GM12873 (cell line): Measurements from ENCODE around the gene FHIT.

Experiments
- TF ChIP-seq, protein P1 (sequence below): IDR thresholded peaks from 2 replicates; pipeline ENCODE4 v1.5.1; 2012; ENCODE audit warnings: low read depth, mild to moderate bottlenecking, moderate library complexity, low read length, control low read depth; ENCODE audit not compliant: insufficient read depth; ENCODE audit errors: missing control alignments

FHIT gene

DNA sequence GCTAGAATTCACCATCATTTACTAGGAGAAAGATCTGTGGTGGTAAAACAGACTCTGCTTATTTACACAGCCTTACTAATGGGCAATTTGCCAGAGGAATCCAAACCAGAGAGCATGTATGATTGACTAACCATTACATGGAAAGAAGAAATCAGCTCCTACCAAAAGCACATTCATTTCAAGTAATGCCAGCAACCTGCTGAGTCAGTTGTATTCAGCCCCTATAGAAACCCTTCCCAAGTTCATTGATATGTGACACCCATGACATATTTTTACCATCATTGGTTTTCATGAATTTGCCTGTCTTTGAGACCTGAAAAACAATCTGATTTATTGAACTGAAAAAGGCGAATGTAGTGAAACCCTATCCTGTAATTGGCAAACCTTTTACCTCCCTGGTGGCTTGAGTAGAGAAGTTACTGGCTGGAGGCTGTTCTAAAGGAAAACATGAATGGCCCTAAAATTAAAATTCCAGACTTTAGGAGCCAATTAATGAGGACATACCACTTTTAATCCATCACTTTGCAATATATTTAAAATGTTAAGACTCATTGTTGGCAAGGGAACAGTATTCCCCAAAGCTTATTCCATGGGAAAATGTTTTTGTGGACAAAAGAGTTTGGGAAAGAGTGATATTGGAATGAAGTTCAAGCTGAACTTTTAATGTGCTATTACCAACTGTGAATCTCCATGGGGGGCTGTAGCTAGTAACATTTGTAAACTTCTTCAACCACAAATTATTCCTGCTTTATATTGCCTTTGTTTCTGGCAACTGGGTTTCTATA is 542.9 kb downstream of the FHIT start:
- TF ChIP-seq, protein P1, sequence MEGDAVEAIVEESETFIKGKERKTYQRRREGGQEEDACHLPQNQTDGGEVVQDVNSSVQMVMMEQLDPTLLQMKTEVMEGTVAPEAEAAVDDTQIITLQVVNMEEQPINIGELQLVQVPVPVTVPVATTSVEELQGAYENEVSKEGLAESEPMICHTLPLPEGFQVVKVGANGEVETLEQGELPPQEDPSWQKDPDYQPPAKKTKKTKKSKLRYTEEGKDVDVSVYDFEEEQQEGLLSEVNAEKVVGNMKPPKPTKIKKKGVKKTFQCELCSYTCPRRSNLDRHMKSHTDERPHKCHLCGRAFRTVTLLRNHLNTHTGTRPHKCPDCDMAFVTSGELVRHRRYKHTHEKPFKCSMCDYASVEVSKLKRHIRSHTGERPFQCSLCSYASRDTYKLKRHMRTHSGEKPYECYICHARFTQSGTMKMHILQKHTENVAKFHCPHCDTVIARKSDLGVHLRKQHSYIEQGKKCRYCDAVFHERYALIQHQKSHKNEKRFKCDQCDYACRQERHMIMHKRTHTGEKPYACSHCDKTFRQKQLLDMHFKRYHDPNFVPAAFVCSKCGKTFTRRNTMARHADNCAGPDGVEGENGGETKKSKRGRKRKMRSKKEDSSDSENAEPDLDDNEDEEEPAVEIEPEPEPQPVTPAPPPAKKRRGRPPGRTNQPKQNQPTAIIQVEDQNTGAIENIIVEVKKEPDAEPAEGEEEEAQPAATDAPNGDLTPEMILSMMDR, result no peak

DNA sequence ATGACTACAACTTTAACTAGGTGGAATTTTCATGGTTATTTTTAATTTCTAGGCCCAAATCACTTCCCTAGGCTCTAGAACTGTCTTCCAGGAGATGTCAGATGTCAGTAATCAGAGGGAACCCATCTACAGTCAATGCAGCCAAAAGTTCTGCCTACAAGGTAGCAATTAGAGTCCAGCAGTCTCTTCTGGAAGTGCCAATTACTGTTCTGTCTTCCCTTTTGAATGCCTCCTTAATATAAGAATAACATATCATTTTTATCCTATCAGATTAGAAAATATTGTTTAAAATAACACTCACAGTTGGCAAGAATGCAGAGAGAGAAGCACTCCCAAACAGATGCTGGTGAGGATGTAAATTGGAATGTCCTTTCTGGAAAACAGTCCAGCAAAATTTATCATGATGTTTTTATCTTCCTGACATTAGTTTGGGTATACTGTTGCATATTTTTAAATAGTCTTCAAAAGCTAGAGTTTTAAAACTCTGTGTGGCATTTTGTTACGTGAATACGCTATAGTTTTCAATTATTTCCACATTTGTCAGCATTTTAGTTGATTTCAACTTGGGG is 543.7 kb downstream of the FHIT start:
- TF ChIP-seq, protein P1, result no peak

DNA sequence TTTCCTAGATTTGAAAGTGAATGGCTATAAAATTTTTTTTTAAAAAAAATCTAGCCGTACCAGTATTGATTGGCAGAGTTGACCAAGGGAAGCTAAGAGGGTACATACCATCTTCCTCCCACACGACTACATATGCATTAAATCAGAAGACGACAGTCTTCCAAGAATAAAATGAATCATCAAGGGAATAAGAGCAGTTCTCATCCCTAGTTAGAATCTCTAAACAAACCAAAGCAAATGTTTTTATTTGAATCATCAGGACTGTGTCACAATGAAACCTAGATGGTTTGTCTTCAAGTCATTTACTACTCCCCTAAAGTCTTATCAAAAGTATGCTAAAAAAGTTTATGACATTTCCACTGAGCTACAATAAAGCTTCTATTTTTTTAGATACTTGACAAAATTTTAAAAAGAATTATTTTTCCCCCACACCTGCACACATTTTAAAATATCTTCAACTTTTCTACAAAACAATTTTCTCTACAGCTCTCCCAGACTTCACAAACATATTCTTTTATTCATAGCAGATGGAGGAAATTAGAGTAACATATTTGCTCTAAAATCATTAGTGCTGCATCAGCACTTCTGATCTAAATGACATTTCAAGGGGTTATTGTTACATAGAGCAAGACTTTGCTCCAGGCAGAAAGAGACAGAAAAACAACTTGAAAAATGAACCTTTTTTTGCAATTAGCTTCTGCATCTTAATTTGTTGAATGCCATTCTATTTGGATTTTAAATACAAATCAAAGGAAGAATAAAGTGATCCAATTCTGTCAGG is 547.1 kb downstream of the FHIT start:
- TF ChIP-seq, protein P1, result no peak

DNA sequence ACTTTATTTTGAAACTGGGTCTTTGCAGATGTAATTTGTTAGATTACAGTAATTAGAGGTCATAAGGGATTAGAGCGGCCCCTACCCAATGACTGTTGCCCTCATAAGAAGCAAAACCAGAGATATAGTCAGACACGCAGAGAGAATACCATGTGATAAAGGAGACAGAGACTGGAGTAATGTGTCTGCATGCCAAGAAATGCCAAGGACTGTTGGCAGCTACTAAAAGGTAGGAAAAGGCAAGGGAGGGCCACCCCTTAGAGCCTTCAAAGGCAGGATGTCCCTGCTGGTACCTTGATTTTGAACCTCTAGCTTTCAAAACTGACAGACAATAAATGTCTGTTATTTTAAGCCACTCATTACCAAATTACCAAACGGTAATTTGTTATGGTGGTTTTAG is 548.2 kb downstream of the FHIT start:
- TF ChIP-seq, protein P1, result no peak

DNA sequence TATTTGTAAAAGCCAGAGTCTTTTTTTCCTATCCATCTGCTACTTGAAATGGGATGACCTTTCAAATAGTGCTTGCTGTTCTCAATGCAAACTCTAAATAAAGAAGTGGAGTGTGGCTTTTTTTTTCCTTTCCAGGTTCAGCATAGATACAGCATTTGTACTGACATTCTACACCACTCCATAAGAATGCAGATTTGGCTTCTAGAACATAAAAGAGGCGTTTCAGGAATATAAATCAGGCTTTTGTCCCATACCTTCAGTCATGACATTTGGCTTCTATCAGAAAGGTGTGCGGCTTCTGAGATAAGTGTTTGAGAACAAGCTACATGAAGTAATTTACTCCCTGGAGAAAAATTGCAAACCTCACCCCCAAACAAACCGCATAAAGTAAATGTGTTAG is 553.1 kb downstream of the FHIT start:
- TF ChIP-seq, protein P1, result no peak

DNA sequence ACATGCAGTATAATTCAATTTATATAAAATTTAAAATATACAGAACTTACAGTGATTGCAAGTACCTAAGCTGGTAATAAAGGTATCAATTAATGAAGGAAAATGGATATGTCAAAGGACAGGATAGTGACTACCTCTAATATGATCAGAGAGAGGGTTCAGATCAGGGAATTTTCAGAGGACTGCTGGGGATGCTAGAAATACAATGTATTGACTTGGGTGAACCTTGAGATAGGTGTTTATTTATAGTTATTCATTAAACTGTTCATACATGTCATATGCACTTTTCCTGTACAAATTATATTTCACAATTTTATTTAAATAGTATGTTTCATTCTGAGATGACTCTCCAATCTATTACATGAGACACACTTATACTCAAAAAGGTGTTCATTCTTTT is 554.1 kb downstream of the FHIT start:
- TF ChIP-seq, protein P1, result no peak
